ENCODE data around the gene TIMP3. TPM values are rescaled to one million over a fixed set of nuclear protein-coding genes. Genes with fewer than 3 reads are reported as not detected.

Gene TIMP3
- total and polyA plus RNA-seq, 2 of the 4 experiments (the other 2 are of a cell fraction), result 98.8 to 179 TPM

- Histone ChIP-seq H3K27me3 (ENCODE audit: control insufficient read depth, insufficient read depth, low read length) (no peaks in the 10 kb centered on the region), H3K56ac (ENCODE audit: extremely low read depth, insufficient read depth, low read length) (no peak overlapping the region), H2BK20ac (ENCODE audit: low read depth, low read length) (no peak overlapping the region), H3K79me1 (ENCODE audit: low read depth in 1 of 2, low read length in 2 of 2) (peaks cover 55 to 98% of the 10 kb centered on the region in 2 experiments), H3K18ac (ENCODE audit: low read depth, low read length) (no peak overlapping the region), H3K14ac (replicated peaks; ENCODE audit: low read depth, low read length) (no peak overlapping the region), H3K4me3 (ENCODE audit: insufficient read depth, low read depth, low read length) (no peak overlapping the region), H3K9ac (ENCODE audit: low read depth, low read length) (no peak overlapping the region), H2BK120ac (ENCODE audit: low read depth, low read length) (no peak overlapping the region), H3K4ac (ENCODE audit: low read depth, low read length) (no peak overlapping the region), H3K27ac (ENCODE audit: insufficient read depth, low read length) (no peak overlapping the region), H3K23ac (ENCODE audit: low read depth, low read length) (no peak overlapping the region), H3K4me2 (ENCODE audit: low read depth, low read length) (no peak overlapping the region), H4K20me1 (ENCODE audit: insufficient read depth, low read length) (peaks cover 98% of the 10 kb centered on the region), H2AK9ac (replicated peaks; ENCODE audit: low read depth, low read length, poor library complexity) (no peak overlapping the region), H2AFZ (replicated peaks; ENCODE audit: low read length, poor library complexity) (no peak overlapping the region), H4K5ac (ENCODE audit: low read depth, low read length) (no peak overlapping the region), H4K8ac (ENCODE audit: low read depth in 2 of 2, low read length in 2 of 2) (no peak overlapping the region), H2AK5ac (ENCODE audit: low read depth, low read length) (no peak overlapping the region), H3K36me3 (ENCODE audit: control insufficient read depth, insufficient read depth, low read length) (peaks cover 60% of the 10 kb centered on the region), H2BK5ac (ENCODE audit: low read depth, low read length, poor library complexity, severe bottlenecking) (no peak overlapping the region), H3K9me1 (ENCODE audit: insufficient read depth, low read length) (peaks cover 54% of the 10 kb centered on the region), H3K4me1 (ENCODE audit: control insufficient read depth, insufficient read depth, low read length) (no peaks in the 10 kb centered on the region), H4K91ac (ENCODE audit: insufficient read depth, low read depth, low read length) (no peak overlapping the region), H2BK15ac (ENCODE audit: low read depth, low read length) (no peak overlapping the region), H3K9me3 (ENCODE audit: control insufficient read depth, insufficient read depth, low read length) (no peaks in the 10 kb centered on the region)
- in situ Hi-C loops (cut with MboI; ENCODE audit: low sequenced_read_pairs), result loop anchor here (25.0 kb wide), 1 partner anchor 854 kb away; no protein-coding TSS in a partner anchor
- ChIA-PET CTCF (no interaction called here), POLR2A (ENCODE audit: unreplicated experiment) (no interaction called here)
- TF ChIP-seq CTCF (conservative IDR thresholded peaks at IDR 0.05; ENCODE audit: low read depth, low read length) (no peak), NFE2L2 (IDR thresholded peaks at IDR 0.05; ENCODE audit: low read depth, low read length) (no peak), RAD21 (IDR thresholded peaks at IDR 0.05; ENCODE audit: low read length) (no peak), FOS (IDR thresholded peaks at IDR 0.05; ENCODE audit: low read depth, low read length) (no peak), SMC3 (IDR thresholded peaks at IDR 0.05; ENCODE audit: low read depth, low read length) (no peak)
- DNase-seq (no peak), ATAC-seq (ENCODE audit: low read depth) (no peak)
- no CpG with 5 or more reads among the region's 6 CpGs for WGBS, 2 experiments (ENCODE audit: extremely low coverage in 2 of 2, insufficient read length in 1 of 2)
- BruUV-seq (replicated peaks), result no TSS peak
- intact Hi-C loops (cut with micrococcal nuclease), result no loop called here
- dilution Hi-C loops (cut with HindIII; ENCODE audit: low sequenced_read_pairs, unreplicated experiment), result no loop called here
Observed at GRCh38 chr22:32815943-32816342, 14.4 kb downstream of the TIMP3 start.

All from IMR-90 (cell line).